ENCODE data around the gene ZBTB14. TPM values are rescaled to one million over a fixed set of nuclear protein-coding genes. Genes with fewer than 3 reads are reported as not detected.

ZBTB14 gene
- total RNA-seq, 2 experiments from 2014 or later = 23.9 to 25.5 TPM

GRCh38 chr18:5266721-5267120 lies 28.8 kb downstream of the ZBTB14 start:
- CTCF ChIA-PET = no interaction called here
- POLR2A ChIA-PET = no interaction called here

GRCh38 chr18:5253910-5254309 lies 41.6 kb downstream of the ZBTB14 start:
- DNase-seq = no peak
- H3K9me3 Mint-ChIP-seq = no peaks in the 10 kb centered on the region
- no peaks in the 10 kb centered on the region for H3K4me1 Mint-ChIP-seq (ENCODE audit: low read depth)
- no peak for TF ChIP-seq CTCF (IDR thresholded peaks at IDR 0.05)
- ChIA-PET POLR2A (interaction anchor here (0.7 kb wide), 1 partner anchor 299 kb away, joined by 3 read pairs; no protein-coding TSS in a partner anchor), CTCF (no interaction called here)
- no peak overlapping the region for H3K27ac Mint-ChIP-seq
- peaks cover 3% of the 10 kb centered on the region for H3K27me3 Mint-ChIP-seq
- H3K36me3 Mint-ChIP-seq (ENCODE audit: low read depth) = no peaks in the 10 kb centered on the region
- H3K4me3 Mint-ChIP-seq = no peak overlapping the region
- ATAC-seq = no peak
- intact Hi-C loops (cut with micrococcal nuclease) = no loop called here

More at GRCh38 chr18:5266721-5267120, 28.8 kb downstream of the ZBTB14 start:
- Mint-ChIP-seq H3K4me3 (no peak overlapping the region), H3K4me1 (ENCODE audit: low read depth) (no peaks in the 10 kb centered on the region), H3K36me3 (ENCODE audit: low read depth) (no peaks in the 10 kb centered on the region), H3K27ac (no peak overlapping the region), H3K9me3 (peaks cover 24% of the 10 kb centered on the region), H3K27me3 (no peaks in the 10 kb centered on the region)
- DNase-seq = no peak
- TF ChIP-seq CTCF (IDR thresholded peaks at IDR 0.05) = no peak
- ATAC-seq = no peak
- intact Hi-C loops (cut with micrococcal nuclease) = no loop called here

GRCh38 chr18:5251117-5251516 lies 44.4 kb downstream of the ZBTB14 start:
- no peak for ATAC-seq
- H3K27me3 Mint-ChIP-seq = peaks cover 3% of the 10 kb centered on the region
- H3K27ac Mint-ChIP-seq = no peak overlapping the region
- POLR2A ChIA-PET = no interaction called here
- no peaks in the 10 kb centered on the region for H3K36me3 Mint-ChIP-seq (ENCODE audit: low read depth)
- H3K9me3 Mint-ChIP-seq = no peaks in the 10 kb centered on the region
- no peak for DNase-seq
- no peak overlapping the region for H3K4me3 Mint-ChIP-seq
- TF ChIP-seq CTCF (IDR thresholded peaks at IDR 0.05) = no peak
- H3K4me1 Mint-ChIP-seq (ENCODE audit: low read depth) = no peaks in the 10 kb centered on the region
- intact Hi-C loops (cut with micrococcal nuclease) = no loop called here
- CTCF ChIA-PET = no interaction called here

- ChIA-PET POLR2A (no interaction called here), CTCF (no interaction called here)
- TF ChIP-seq CTCF (IDR thresholded peaks at IDR 0.05) = no peak
- Mint-ChIP-seq H3K4me3 (no peak overlapping the region), H3K4me1 (ENCODE audit: low read depth) (no peaks in the 10 kb centered on the region), H3K9me3 (no peaks in the 10 kb centered on the region), H3K27ac (no peak overlapping the region), H3K36me3 (ENCODE audit: low read depth) (no peaks in the 10 kb centered on the region), H3K27me3 (peaks cover 3% of the 10 kb centered on the region)
- ATAC-seq (no peak), DNase-seq (no peak)
- intact Hi-C loops (cut with micrococcal nuclease) = no loop called here
Measured at GRCh38 chr18:5250603-5251002, 44.9 kb downstream of the ZBTB14 start.

GRCh38 chr18:5244941-5245340 lies 50.6 kb downstream of the ZBTB14 start:
- Mint-ChIP-seq H3K4me1 (ENCODE audit: low read depth) (peaks cover 24% of the 10 kb centered on the region), H3K4me3 (no peak overlapping the region), H3K27me3 (no peaks in the 10 kb centered on the region), H3K9me3 (peaks cover 16% of the 10 kb centered on the region), H3K36me3 (ENCODE audit: low read depth) (peaks cover 42% of the 10 kb centered on the region), H3K27ac (no peak overlapping the region)
- ChIA-PET POLR2A (no interaction called here), CTCF (interaction anchor here (2.3 kb wide), 1 partner anchor 8 kb away, joined by 9 read pairs; no protein-coding TSS in a partner anchor)
- no peak for DNase-seq
- ATAC-seq = no peak
- no peak for TF ChIP-seq CTCF (IDR thresholded peaks at IDR 0.05)
- intact Hi-C loops (cut with micrococcal nuclease) = no loop called here
